GM18867 (cell line): ENCODE data around the gene RGS14.
A peak's percentile ranks its signal among the peaks of the same experiment; 100 is the strongest.

Source experiments
- ATAC-seq: cut with Tn5 transposase; IDR thresholded peaks from one replicate; pipeline ENCODE4 v1.9.1; 2021; ENCODE audit warnings: mild to moderate bottlenecking, moderate library complexity; ENCODE audit not compliant: unreplicated experiment

RGS14 gene, protein sequence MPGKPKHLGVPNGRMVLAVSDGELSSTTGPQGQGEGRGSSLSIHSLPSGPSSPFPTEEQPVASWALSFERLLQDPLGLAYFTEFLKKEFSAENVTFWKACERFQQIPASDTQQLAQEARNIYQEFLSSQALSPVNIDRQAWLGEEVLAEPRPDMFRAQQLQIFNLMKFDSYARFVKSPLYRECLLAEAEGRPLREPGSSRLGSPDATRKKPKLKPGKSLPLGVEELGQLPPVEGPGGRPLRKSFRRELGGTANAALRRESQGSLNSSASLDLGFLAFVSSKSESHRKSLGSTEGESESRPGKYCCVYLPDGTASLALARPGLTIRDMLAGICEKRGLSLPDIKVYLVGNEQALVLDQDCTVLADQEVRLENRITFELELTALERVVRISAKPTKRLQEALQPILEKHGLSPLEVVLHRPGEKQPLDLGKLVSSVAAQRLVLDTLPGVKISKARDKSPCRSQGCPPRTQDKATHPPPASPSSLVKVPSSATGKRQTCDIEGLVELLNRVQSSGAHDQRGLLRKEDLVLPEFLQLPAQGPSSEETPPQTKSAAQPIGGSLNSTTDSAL

DNA sequence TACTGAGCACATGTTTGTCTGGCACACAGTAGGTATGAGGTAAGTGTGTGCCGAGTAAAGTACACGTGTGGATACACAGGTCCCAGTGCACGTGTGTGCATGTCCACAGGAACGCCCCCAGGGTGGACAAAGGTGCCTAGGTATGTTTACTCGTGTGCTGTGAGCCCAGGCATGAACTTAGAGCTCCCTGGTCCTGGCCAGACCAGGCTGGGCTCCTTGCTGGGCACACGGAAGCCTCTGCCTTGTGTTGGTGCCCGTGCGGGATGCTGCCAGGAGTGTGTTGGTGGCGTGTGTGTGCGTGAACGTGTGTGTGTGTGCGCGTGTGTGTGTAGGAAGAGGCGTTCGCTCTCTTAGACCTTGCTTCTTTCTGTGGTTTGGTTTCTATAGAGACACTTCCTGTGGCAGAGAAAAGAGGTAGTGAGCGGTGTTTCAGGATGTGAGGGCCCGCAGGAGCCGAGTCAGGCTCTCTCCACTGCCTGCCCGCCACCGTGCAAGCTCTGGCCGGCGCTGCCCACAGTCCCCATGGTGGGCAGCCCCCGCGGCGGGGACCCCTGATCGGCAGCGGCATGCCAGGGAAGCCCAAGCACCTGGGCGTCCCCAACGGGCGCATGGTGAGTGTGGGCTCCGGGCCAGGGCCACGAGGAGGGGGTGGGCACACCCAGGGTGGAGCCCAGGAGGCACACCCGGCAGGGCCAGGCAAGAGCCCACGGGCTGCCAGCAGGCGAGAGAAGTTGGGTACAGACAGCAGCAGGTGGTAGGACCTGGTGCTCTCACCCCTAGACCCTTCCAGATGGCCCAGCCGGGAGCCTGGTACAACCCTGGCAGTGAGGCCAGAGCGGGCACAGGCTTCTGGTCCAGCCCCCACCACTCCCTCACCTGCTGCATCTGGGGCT is at the start of gene RGS14:
Gene RGS14, plus strand, starts transcription at position 466 of the 893 bp plus-strand sequence. Its CDS starts 101 bp downstream, at position 567.
- peak; percentile 87 for ATAC-seq

DNA sequence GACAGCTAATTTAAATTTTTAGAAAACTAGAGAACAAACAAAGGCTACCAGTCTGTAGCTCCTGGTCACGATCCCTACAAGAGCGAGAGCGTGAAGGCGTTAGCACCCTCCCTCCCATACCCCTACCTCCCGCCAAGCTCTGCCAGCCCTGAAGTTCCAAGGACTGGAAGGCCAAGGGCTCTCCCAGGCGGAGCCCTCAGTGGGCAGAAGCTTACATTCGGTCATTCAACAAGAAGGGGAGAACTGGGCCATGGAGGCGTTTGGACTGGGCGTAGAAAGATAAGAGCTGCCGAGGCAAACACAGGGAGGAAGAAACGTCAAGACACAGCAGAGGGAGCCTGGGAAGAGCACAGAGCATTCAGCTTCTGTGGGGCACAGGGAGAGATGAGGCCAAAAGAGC is 49.0 kb upstream of the RGS14 start:
- ATAC-seq = no peak

DNA sequence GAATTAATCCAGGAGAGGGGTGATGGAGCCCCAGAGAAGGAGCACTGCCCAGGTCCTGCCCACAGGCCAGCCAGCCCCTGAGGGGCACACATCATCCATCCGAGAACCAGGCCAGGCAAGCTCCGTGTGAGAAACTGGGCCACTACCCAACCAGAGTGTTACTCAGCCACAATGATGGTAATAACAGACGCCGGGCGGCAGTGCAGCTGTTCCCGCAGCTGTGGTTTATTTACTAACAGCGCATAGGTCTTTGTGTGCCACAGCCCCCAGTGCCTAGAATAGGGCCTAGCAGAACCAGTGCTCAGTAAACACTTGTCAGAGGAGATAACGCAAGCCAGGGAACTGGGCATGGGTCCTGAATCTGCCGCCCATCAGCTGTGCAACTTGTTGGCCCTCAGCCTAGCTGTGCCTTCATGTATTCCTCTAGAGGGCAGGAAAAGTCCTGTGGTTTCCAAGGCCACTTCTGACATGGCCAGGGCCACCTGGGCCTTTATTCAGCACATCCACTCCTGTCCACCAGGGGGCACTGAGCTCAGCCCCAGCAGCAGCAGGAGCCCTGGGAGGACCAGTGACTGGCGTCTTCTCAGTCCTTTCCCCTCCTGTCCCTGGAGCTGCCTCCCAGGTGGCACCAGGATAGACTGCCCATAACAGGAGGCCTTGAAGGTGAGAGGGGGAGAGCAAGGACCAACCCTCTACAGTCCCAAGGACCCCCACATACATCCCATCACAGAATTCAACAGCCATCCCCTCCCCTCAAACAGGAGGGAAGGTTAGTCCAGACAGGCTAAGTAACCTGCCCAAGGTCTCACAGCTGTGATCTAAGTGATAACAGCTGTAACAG is 48.2 kb upstream of the RGS14 start:
- ATAC-seq = no peak

DNA sequence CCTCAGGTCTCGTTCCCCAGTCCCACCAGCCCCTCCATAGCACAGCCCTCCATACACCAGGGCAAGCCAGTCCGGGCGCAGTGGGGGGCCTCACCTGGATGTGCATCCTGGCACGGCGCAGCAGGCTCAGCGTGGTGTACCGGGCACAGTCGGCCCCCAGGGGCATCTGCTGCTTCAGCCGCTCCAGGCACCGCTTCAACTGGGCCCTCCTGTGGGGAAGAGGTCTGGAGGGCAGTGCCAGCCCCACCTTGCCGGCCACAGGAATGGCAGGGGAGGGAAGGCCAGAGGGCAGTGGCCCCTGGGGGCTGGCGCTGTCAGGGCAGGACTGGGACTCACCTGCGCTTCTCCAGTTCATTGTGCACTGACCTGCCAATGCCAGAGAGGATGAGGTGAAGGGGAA is 47.4 kb upstream of the RGS14 start:
- ATAC-seq = no peak

DNA sequence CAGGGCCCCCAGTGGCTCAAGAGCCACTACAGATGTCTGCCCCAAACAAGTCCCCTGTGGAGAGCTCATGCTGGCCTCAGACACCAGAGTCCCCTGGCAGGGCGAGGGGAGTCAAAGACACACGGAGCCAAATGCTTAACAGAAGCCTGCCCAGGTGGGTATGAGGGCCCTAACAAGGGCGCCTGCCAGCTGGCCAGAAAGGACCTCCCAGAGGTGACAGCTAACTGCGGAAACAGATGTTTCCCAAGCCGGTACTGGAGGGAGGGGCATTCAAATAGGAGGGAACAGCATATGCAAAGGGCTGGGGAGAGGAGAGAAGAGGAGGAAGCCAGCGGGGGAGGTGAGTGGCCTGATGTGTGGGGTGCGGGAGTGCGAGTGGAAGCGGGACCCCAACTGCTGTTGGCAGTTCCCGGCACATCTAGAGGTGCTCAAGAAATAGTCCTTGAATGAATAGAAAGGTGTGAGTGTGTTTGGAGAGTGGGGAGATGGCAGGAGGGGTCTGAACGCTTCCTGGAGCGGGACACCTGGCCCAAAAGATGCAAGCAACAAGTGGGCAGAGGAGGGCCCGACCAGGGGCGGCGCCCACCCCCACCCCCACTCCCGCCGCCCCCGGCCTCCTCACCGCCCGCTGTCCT is 46.9 kb upstream of the RGS14 start:
- peak; percentile 24 for ATAC-seq

DNA sequence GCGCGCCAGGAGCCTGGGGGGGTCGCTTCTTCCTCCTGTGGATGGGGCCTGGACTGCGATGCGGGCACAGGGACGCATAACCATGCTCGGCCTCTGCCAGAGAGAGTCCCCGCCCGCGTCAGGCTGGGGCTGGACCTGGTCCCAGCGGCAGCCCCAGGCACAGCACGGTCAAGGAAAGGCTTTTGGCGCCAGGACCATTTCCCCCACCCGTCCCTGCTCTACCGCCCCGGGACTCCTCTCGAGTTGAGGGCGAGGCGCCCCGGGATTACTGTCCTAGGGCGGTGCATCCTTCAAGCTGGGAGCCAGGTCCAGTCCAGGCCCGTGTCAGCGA is 46.4 kb upstream of the RGS14 start:
- no peak for ATAC-seq

DNA sequence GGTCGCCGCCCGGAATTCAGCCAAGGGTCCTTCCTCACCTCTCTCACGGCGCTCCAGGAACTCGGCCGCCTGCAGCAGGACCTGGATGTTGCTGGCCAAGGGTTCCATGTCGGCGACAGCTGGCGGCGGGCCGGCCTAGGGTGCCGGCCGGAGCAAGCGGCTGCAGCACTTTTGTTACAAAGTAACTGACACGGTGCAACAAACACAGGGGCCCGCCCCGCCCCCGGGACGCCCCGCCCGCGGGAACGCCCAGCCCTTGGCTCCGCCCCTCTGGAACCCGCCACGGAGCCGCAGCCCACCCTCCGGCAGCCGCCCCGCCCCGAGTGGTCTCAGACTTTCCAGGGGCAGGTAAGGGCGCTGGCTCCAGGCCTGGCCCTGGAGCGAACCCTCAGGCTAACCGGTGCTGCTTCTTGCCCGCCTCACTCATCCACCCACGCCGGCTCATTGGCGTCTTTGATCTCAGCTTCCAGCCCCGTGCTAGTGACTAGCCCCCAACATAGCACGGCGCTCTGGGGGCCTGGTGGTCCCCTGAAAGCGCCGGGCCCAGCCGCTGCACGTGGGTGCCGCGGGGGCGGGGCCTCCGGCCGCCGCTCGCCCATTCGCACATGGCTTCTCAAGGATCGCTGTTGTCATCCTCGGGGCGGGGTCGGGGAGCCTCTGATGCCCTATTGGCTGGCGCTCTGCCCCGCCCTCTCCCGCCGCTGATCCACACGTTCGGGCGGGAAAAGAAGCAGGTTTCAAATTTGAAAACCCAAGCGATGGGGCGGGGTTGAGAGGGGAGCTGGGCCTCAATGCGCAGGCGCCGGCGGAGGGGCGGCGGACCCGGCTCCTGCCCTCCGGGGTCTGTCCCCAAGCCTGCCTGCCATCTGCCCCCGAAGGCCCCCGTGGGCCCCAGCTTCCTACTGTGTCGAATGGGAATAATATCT is 45.7 kb upstream of the RGS14 start, which contains the start of gene MXD3:
Gene MXD3, minus strand, starts transcription at position 176 of the 926 bp plus-strand sequence. Its CDS starts 68 bp downstream, at position 108.
- ATAC-seq = peak; percentile 75

DNA sequence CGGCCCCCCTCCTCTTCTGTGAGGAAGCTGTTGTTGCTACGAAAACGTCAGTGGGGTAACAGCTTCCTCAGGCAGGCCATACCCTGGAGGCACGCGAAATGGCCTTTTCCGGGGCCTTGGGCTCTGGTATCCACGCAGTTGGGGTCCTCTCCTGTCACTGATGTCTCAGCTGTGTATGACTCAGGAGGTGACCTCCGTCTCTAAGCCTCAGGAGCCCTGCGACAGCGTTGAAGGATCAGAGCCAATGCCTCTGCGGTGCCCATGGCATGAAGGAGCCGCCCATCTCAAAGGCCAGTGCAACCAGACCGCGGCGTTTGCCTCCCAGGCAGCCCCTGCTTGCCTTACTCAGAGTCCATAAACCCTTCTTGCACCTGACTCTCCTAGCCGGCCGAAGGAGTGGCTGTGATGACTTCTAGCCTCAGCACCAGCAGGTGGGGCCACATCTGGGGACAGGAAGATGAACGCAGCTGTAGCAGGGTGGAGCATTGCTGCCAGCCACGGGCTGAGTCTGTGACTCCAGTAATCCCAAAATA is 45.0 kb upstream of the RGS14 start:
- peak; percentile 23 for ATAC-seq

DNA sequence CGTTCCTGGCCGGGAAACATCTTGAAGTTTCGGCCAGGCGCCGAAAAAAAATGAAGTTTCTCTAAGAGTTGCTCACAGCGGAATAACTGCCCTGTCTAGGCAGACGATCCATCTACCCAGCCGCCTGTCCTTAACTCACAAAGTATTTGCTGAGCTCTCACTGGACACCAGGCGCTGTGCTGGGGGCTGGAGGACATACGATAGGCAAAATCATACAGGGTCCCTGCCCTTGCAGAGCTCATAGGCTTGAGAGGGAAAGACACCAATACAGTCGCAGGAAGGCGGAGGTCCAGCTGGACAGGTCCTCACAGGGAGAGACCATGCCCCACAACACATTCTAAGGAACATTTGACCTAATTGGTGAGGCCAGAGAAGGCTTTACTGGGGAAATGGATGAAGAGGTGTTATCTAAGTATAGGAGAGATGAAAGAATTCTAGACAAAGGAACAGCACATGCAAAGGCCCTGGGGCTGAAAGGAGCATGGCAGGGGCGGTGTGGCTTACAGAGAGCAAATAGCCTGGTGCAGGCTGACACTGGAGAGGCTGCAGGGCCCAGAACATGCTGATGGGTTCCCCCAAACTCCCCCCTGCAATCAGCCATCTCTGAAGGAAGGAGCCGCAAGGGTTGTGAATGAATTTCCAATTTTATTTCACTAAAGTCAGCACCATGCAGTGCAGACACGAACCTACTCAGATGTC is 44.0 kb upstream of the RGS14 start:
- no peak for ATAC-seq

DNA sequence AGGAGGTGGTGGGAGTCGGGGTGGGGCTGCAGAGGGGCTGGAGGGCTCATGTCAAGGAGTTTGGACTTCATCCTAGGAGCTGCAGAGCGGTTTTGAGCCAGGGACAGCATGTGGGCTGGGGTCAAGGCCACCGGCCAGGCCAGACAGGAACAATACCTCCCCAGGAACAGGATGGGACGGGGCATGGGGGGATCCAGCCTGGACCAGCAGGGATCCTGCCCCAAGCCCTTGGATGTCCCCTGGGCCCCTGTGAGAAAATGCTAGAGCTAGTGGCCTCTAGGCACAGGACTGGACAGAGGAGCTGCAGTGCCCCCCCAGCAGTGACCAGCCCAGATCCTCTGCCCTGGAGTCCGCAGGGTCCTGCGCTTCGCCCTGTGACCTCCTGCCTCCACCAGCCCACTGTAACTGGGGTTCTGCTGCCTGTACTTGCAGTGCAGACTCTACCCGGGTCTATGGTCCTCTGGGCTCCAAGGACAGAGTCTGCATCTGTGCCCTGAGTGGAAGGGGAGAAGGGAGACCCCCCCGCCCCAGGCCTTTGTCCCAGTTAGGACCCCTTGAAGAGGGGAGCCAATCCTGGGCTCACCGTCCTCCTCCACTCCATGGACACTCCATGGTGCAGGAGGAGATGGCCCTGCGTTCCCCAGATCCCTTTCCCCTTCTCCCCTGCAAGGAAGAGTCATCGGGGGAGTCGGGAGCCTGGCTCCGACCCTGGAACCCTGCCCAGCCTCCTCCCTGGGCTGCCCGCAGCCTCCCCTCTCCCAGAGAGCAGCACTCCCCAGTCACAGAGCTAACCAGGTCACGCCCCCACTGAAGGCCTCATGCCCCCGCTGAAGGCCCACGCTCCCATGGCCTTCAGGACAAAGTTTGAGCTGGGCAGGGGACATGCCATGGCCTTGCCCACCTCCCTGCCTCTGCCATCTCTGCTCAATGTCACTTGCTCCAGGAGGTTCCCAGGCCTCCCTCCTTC is 43.1 kb upstream of the RGS14 start:
- ATAC-seq = no peak

DNA sequence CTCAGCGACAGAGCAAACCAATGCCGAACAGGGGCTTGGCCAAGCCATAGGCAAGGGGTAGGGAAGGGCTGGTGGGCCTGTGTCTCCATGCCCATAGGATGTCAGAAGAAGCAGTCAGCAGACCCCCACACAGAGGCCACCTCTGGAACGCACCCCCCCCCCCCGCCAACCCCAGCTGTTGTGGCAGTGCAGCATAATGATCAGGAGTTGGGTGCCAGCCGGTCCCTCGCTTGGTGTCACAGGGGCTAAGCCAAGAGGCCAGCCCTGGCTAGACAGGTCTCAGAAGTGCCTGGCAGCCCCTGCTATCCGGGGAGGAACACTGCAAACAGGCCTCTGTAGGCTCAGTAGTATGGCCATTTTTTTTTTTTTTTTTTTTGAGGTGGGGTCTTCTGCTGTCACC is 42.3 kb upstream of the RGS14 start:
- no peak for ATAC-seq

DNA sequence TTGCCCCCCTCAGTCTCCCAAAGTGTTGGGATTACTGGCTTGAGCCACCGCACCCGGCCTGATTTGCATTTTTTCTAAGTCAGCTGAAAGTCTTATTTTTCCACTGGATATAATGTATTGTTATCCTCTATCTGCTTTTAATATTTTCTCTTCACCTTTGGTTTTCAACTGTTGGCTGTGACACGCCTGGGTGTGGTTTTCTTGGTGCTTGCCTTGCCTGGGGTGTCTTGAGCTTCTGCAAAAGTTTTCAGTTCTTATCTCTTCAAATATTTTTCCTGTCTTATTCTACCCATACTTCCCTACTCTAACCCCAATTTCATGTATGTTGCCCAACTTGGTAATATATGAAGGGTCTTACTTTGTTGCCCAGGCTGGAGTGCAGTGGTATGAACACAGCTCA is 41.7 kb upstream of the RGS14 start:
- ATAC-seq = no peak

DNA sequence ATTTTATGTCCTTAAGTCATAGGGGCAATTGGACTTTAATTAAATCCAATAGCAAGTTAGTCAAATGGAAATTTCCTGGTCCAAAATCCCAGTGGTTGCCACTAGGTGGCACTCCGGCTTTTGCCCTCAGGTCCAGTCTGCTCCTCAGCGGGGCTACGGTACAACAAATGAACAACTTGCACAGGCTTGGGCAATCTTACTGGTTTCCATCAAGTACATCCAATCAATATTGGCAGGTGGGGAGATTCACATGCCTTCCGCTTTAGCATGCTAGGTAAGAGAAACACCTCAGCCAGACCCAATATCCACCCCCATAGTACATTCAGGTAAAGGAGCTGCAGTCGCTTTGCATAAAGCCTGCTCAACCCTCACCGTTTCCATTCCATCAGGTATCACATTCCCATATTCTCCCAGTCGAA is 39.8 kb upstream of the RGS14 start:
- ATAC-seq = no peak

DNA sequence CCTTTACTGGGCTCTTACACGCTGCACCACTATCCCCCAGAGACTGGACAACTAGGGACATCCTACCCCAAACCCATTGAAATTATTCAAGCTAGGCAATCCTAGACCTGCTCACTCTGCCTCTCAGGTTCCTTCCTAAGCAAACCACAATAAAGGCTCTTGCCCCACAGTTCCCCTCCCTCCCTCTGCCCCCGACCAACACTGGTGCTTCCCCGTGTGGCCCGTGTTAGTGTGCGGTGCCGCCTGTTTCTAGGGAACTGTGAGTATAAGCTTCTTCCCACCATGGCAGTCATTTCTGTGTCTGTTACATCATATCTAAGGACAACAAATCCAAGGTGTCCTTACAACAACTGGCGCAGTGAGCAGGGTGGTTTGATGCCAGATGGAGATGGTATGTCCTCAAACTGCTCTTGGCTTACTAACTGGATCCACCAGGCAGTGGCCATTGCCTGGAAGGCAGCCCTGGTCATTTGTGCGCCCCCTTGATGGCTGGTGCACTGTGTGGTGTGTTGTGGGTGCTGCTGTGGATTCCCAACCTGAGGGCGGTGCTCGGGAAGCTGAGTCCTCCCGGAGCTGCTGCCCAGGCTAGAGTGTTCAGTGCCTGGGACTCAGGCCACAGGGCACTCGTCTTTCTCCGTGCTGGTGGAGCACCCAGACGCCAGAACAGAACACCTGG is 37.7 kb upstream of the RGS14 start:
- ATAC-seq = no peak

DNA sequence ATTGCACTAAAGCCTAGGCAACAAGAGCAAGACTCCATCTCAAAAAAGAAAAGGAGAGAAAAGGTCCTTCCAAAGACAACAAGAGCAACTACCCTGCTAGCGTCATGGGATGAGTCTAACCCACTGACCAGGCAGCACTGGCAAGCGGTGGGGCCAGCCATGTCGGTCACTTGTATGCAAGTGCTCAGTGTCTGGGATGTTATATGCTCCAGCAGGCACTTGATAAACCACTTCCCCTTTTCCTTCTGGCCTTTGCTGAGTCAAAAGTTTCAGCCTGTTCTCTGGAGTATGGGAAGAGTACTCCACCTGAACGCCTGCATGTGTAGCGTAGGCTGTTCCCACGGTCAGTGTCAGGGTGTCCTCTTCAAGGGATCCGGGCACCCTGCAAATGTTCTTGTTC is 36.8 kb upstream of the RGS14 start:
- ATAC-seq = no peak

DNA sequence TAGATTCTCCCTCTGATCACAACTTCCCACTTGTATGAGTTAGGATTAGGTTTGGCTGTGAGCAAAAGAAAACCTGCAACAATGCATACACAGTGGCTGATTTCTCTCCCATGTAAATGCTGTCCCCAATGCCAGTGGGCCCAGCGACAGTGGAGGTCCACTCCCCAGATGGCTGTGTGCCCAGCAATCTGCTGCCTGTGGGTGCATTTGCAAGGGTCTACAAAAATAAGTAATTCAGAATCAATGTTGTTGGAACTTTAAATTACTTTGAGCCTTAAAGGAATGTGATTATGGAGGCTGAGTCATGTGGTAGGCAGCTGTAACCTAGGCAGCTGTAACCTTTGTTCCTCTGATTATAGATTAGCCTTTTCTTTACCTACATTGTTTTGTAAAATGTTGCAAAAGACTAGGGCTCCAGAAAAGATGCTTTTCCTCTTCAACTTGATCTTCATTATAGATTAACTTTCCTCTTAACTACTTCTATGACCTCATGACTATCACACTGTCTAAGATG is 31.8 kb upstream of the RGS14 start:
- no peak for ATAC-seq
